Suprapubic skin (tissue), 4 donors: ENCODE data around the gene DISP2. TPM values are rescaled to one million over a fixed set of nuclear protein-coding genes. Genes with fewer than 3 reads are reported as not detected.

Source experiments
- DNase-seq, 2 donors: peaks; one replicate each; pipeline ENCODE4 v3.0.0-alpha.2; 2019; ENCODE audit warnings: low spot score in 2 of 2
- H3K27ac ChIP-seq: fragments of 200-600 bp; sonication (generic); one replicate; pipeline ENCODE4 v1.5.1; 2019
- H3K27me3 ChIP-seq: fragments of 200-600 bp; sonication (generic); one replicate; pipeline ENCODE4 v1.5.1; 2019
- H3K36me3 ChIP-seq: fragments of 200-600 bp; sonication (generic); one replicate; pipeline ENCODE4 v1.5.1; 2019
- H3K4me1 ChIP-seq: fragments of 200-600 bp; sonication (generic); one replicate; pipeline ENCODE4 v1.5.1; 2019
- H3K4me3 ChIP-seq: fragments of 200-600 bp; sonication (generic); one replicate; pipeline ENCODE4 v1.5.1; 2019; ENCODE audit warnings: mild to moderate bottlenecking
- H3K9me3 ChIP-seq: fragments of 200-600 bp; sonication (generic); one replicate; pipeline ENCODE4 v1.5.1; 2019
- CTCF ChIP-seq, 2 donors: fragments of 200-600 bp in 1 of 2; fragments of 450-650 bp in 1 of 2; sonication (generic) in 1 of 2; IDR thresholded peaks; one replicate each; pipeline ENCODE4 v1.5.1; 2016 to 2019; ENCODE audit warnings: antibody characterized with exemption in 2 of 2, mild to moderate bottlenecking in 1 of 2, moderate library complexity in 1 of 2
- EP300 ChIP-seq: sonication (generic); formaldehyde crosslinking; IDR thresholded peaks from one replicate; pipeline ENCODE4 v1.6.1; 2017; ENCODE audit warnings: antibody characterized with exemption
- POLR2A ChIP-seq, 2 donors: fragments of 450-650 bp; IDR thresholded peaks; one replicate each; pipeline ENCODE4 v1.6.1; 2017; ENCODE audit warnings: antibody characterized with exemption in 2 of 2, mild to moderate bottlenecking in 2 of 2, moderate library complexity in 2 of 2
- POLR2AphosphoS5 ChIP-seq, 3 donors: sonication (generic); formaldehyde crosslinking; IDR thresholded peaks; one replicate each; pipeline ENCODE4 v1.6.1; 2017; ENCODE audit warnings: antibody characterized with exemption in 3 of 3
- WGBS: methylation state at CpG from one replicate; pipeline ENCODE4 v1.1.5; 2018; 5-methylcytosine and 5-hydroxymethylcytosine counted together
- total RNA-seq, 4 donors: library from RNA; depleted of rRNA; stranded (reverse); fragments of >200 nt; gene quantifications; one replicate each; pipeline ENCODE4 v1.1.0, GENCODE V29; 2016

The DISP2 gene
- total RNA-seq, 4 donors from 2014 or later = 0.04 to 0.21 (median 0.05) TPM; not detected in 1

GRCh38 chr15:40418126-40418525 is 60.1 kb downstream of the DISP2 start:
- Histone ChIP-seq H3K4me1 (peaks cover 19% of the 10 kb centered on the region), H3K9me3 (no peaks in the 10 kb centered on the region), H3K36me3 (peaks cover 42% of the 10 kb centered on the region), H3K27ac (no peak overlapping the region), H3K27me3 (no peaks in the 10 kb centered on the region), H3K4me3 (no peak overlapping the region)
- 96% methylated on average over 7 of the region's 10 CpGs for WGBS
- no peak for TF ChIP-seq POLR2AphosphoS5 (IDR thresholded peaks at IDR 0.05)
- TF ChIP-seq EP300 = no peak
- TF ChIP-seq CTCF (IDR thresholded peaks at IDR 0.05) = no peak
- no peak for TF ChIP-seq POLR2A (IDR thresholded peaks at IDR 0.05)
- no peak for DNase-seq

- H3K27ac ChIP-seq = peak overlapping the region; percentile 39
- no peak for DNase-seq
- peaks cover 19% of the 10 kb centered on the region for H3K4me1 ChIP-seq
- peaks cover 23% of the 10 kb centered on the region for H3K36me3 ChIP-seq
- H3K9me3 ChIP-seq = no peaks in the 10 kb centered on the region
- 69% methylated on average over 10 of the region's 11 CpGs for WGBS
- H3K27me3 ChIP-seq = no peaks in the 10 kb centered on the region
- TF ChIP-seq POLR2AphosphoS5 (IDR thresholded peaks at IDR 0.05) = no peak
- TF ChIP-seq CTCF (IDR thresholded peaks at IDR 0.05) = no peak
- TF ChIP-seq POLR2A (IDR thresholded peaks at IDR 0.05) = no peak
- H3K4me3 ChIP-seq = no peak overlapping the region
Measured at GRCh38 chr15:40420071-40420713, 62.2 kb downstream of the DISP2 start.

GRCh38 chr15:40420793-40421192 is 62.8 kb downstream of the DISP2 start:
- no peaks in the 10 kb centered on the region for H3K9me3 ChIP-seq
- no peak overlapping the region for H3K4me3 ChIP-seq
- 48% methylated on average over 3 of the region's 3 CpGs for WGBS
- no peak for TF ChIP-seq EP300
- no peak for TF ChIP-seq POLR2A (IDR thresholded peaks at IDR 0.05)
- TF ChIP-seq POLR2AphosphoS5 (IDR thresholded peaks at IDR 0.05) = no peak
- no peak for TF ChIP-seq CTCF (IDR thresholded peaks at IDR 0.05)
- H3K27me3 ChIP-seq = no peaks in the 10 kb centered on the region
- peaks cover 19% of the 10 kb centered on the region for H3K4me1 ChIP-seq
- peaks cover 17% of the 10 kb centered on the region for H3K36me3 ChIP-seq
- peak overlapping the region; percentile 39 for H3K27ac ChIP-seq
- DNase-seq = no peak

GRCh38 chr15:40421246-40422157 is 63.5 kb downstream of the DISP2 start:
- peak; percentile 83 to 86 for DNase-seq
- Histone ChIP-seq H3K27me3 (no peaks in the 10 kb centered on the region), H3K27ac (peak overlapping the region; percentile 39), H3K4me1 (peaks cover 19% of the 10 kb centered on the region), H3K36me3 (peaks cover 9% of the 10 kb centered on the region), H3K4me3 (no peak overlapping the region), H3K9me3 (no peaks in the 10 kb centered on the region)
- WGBS = 22% methylated on average over 14 of the region's 31 CpGs
- peak; percentile 90 to 92 for TF ChIP-seq CTCF (IDR thresholded peaks at IDR 0.05)
- no peak for TF ChIP-seq POLR2AphosphoS5 (IDR thresholded peaks at IDR 0.05)

- WGBS = 91% methylated on average over 6 of the region's 6 CpGs
- Histone ChIP-seq H3K27ac (no peak overlapping the region), H3K9me3 (no peaks in the 10 kb centered on the region), H3K36me3 (no peaks in the 10 kb centered on the region), H3K27me3 (no peaks in the 10 kb centered on the region), H3K4me3 (no peak overlapping the region), H3K4me1 (peaks cover 19% of the 10 kb centered on the region)
- no peak for DNase-seq
- TF ChIP-seq EP300 (no peak), CTCF (IDR thresholded peaks at IDR 0.05) (no peak), POLR2AphosphoS5 (IDR thresholded peaks at IDR 0.05) (no peak), POLR2A (IDR thresholded peaks at IDR 0.05) (no peak)
Measured at GRCh38 chr15:40424483-40425115, 66.6 kb downstream of the DISP2 start.
